ENCODE data around the gene SNPH.

- TF ChIP-seq CTCF (IDR thresholded peaks at IDR 0.05; ENCODE audit: low read depth, low read length, poor library complexity, severe bottlenecking), result no peak
- TF ChIP-seq EZH2phosphoT487 (IDR thresholded peaks at IDR 0.05; ENCODE audit: borderline replicate concordance, low read length), result no peak
Observed at GRCh38 chr20:1317545-1318255, 51.6 kb downstream of the SNPH start.
